ENCODE data around the gene RTL10.

Gene RTL10

GRCh38 chr22:19879246-19879570 lies 24.5 kb upstream of the RTL10 start:
- no peak for DNase-seq (ENCODE audit: extremely low spot score)
- CTCF ChIA-PET: no interaction called here
- TF ChIP-seq FOXM1 (IDR thresholded peaks at IDR 0.05; ENCODE audit: borderline replicate concordance) (no peak), L3MBTL2 (conservative IDR thresholded peaks at IDR 0.05) (no peak), ZNF384 (IDR thresholded peaks at IDR 0.05) (no peak), PKNOX1 (IDR thresholded peaks at IDR 0.05) (no peak), TARDBP (IDR thresholded peaks at IDR 0.05) (no peak), FOXA1 (IDR thresholded peaks at IDR 0.05) (no peak), SUZ12 (IDR thresholded peaks at IDR 0.05) (no peak), ARNT (IDR thresholded peaks at IDR 0.05) (no peak), BHLHE40 (IDR thresholded peaks at IDR 0.05; ENCODE audit: borderline replicate concordance) (no peak), HDGF (IDR thresholded peaks at IDR 0.05; ENCODE audit: borderline replicate concordance) (no peak), CTBP1 (IDR thresholded peaks at IDR 0.05; ENCODE audit: borderline replicate concordance) (no peak), FOXK2 (IDR thresholded peaks at IDR 0.05) (no peak), NFRKB (IDR thresholded peaks at IDR 0.05) (no peak), ELF4 (IDR thresholded peaks at IDR 0.05) (no peak), LEF1 (IDR thresholded peaks at IDR 0.05; ENCODE audit: borderline replicate concordance) (no peak), SP1 (IDR thresholded peaks at IDR 0.05) (no peak)
- POLR2A ChIA-PET: no interaction called here

GRCh38 chr22:19878461-19879245 lies 24.0 kb upstream of the RTL10 start:
- ChIA-PET CTCF (no interaction called here), POLR2A (no interaction called here)
- TF ChIP-seq HDGF (IDR thresholded peaks at IDR 0.05; ENCODE audit: borderline replicate concordance) (no peak), PKNOX1 (IDR thresholded peaks at IDR 0.05) (no peak), BHLHE40 (IDR thresholded peaks at IDR 0.05; ENCODE audit: borderline replicate concordance) (no peak)
- DNase-seq (ENCODE audit: extremely low spot score): no peak

GRCh38 chr22:19877626-19878339 lies 23.1 kb upstream of the RTL10 start:
- CTCF ChIA-PET: no interaction called here
- DNase-seq (ENCODE audit: extremely low spot score): no peak
- TF ChIP-seq ELF4 (IDR thresholded peaks at IDR 0.05) (no peak), L3MBTL2 (conservative IDR thresholded peaks at IDR 0.05) (no peak), FOXK2 (IDR thresholded peaks at IDR 0.05) (no peak), SUZ12 (IDR thresholded peaks at IDR 0.05) (no peak), FOXM1 (IDR thresholded peaks at IDR 0.05; ENCODE audit: borderline replicate concordance) (no peak), BHLHE40 (IDR thresholded peaks at IDR 0.05; ENCODE audit: borderline replicate concordance) (no peak), CTBP1 (IDR thresholded peaks at IDR 0.05; ENCODE audit: borderline replicate concordance) (no peak), SP1 (IDR thresholded peaks at IDR 0.05) (no peak)
- POLR2A ChIA-PET: no interaction called here

- POLR2A ChIA-PET: no interaction called here
- TF ChIP-seq NFRKB (IDR thresholded peaks at IDR 0.05): no peak
- TF ChIP-seq ARNT (IDR thresholded peaks at IDR 0.05): no peak
- no peak for TF ChIP-seq LEF1 (IDR thresholded peaks at IDR 0.05; ENCODE audit: borderline replicate concordance)
- TF ChIP-seq L3MBTL2 (conservative IDR thresholded peaks at IDR 0.05): no peak
- no peak for TF ChIP-seq HDGF (IDR thresholded peaks at IDR 0.05; ENCODE audit: borderline replicate concordance)
- TF ChIP-seq ZNF384 (IDR thresholded peaks at IDR 0.05): no peak
- no peak for TF ChIP-seq FOXK2 (IDR thresholded peaks at IDR 0.05)
- no peak for TF ChIP-seq FOXM1 (IDR thresholded peaks at IDR 0.05; ENCODE audit: borderline replicate concordance)
- TF ChIP-seq SP1 (IDR thresholded peaks at IDR 0.05): no peak
- no peak for TF ChIP-seq CTBP1 (IDR thresholded peaks at IDR 0.05; ENCODE audit: borderline replicate concordance)
- TF ChIP-seq BHLHE40 (IDR thresholded peaks at IDR 0.05; ENCODE audit: borderline replicate concordance): no peak
- no peak for TF ChIP-seq TARDBP (IDR thresholded peaks at IDR 0.05)
- no peak for TF ChIP-seq PKNOX1 (IDR thresholded peaks at IDR 0.05)
- no peak for TF ChIP-seq SUZ12 (IDR thresholded peaks at IDR 0.05)
- TF ChIP-seq FOXA1 (IDR thresholded peaks at IDR 0.05): no peak
- CTCF ChIA-PET: no interaction called here
- no peak for DNase-seq (ENCODE audit: extremely low spot score)
These were observed 22.4 kb upstream of the RTL10 start for GRCh38 chr22:19876941-19877625.

GRCh38 chr22:19876314-19876940 lies 21.8 kb upstream of the RTL10 start:
- TF ChIP-seq NFRKB (IDR thresholded peaks at IDR 0.05): no peak
- CTCF ChIA-PET: no interaction called here
- POLR2A ChIA-PET: no interaction called here
- no peak for DNase-seq (ENCODE audit: extremely low spot score)

Data from HEK293T (cell line).